HEK293T (cell line): ENCODE data around the gene DUSP5.

Source experiments
- ARNT ChIP-seq: fragments of 450-650 bp; IDR thresholded peaks from 2 replicates; pipeline ENCODE4 v1.6.1; 2017; ENCODE audit warnings: mild to moderate bottlenecking
- BHLHE40 ChIP-seq: fragments of 450-650 bp; IDR thresholded peaks from 2 replicates; pipeline ENCODE4 v1.6.1; 2016; ENCODE audit warnings: mild to moderate bottlenecking, moderate library complexity, borderline replicate concordance
- CTBP1 ChIP-seq: fragments of 450-650 bp; IDR thresholded peaks from 2 replicates; pipeline ENCODE4 v1.6.1; 2016; ENCODE audit warnings: borderline replicate concordance
- ELF4 ChIP-seq: fragments of 450-650 bp; IDR thresholded peaks from 2 replicates; pipeline ENCODE4 v1.6.1; 2017; ENCODE audit warnings: antibody characterized with exemption
- FOXK2 ChIP-seq: fragments of 450-650 bp; IDR thresholded peaks from 2 replicates; pipeline ENCODE4 v1.6.1; 2016; ENCODE audit warnings: mild to moderate bottlenecking
- FOXM1 ChIP-seq: fragments of 450-650 bp; IDR thresholded peaks from 2 replicates; pipeline ENCODE4 v1.6.1; 2017; ENCODE audit warnings: mild to moderate bottlenecking, borderline replicate concordance
- HDGF ChIP-seq: fragments of 450-650 bp; IDR thresholded peaks from 2 replicates; pipeline ENCODE4 v1.6.1; 2017; ENCODE audit warnings: antibody characterized with exemption, borderline replicate concordance
- L3MBTL2 ChIP-seq: fragments of 450-650 bp; conservative IDR thresholded peaks from 2 replicates; pipeline ENCODE4 v1.6.1; 2016; ENCODE audit warnings: mild to moderate bottlenecking
- LEF1 ChIP-seq: fragments of 450-650 bp; IDR thresholded peaks from 2 replicates; pipeline ENCODE4 v1.6.1; 2017; ENCODE audit warnings: mild to moderate bottlenecking, borderline replicate concordance
- PKNOX1 ChIP-seq: fragments of 450-650 bp; IDR thresholded peaks from 2 replicates; pipeline ENCODE4 v1.6.1; 2016
- SP1 ChIP-seq: fragments of 450-650 bp; IDR thresholded peaks from 2 replicates; pipeline ENCODE4 v1.6.1; 2017
- TARDBP ChIP-seq: fragments of 450-650 bp; IDR thresholded peaks from 2 replicates; pipeline ENCODE4 v1.6.1; 2016

- TF ChIP-seq ARNT (no peak), PKNOX1 (no peak), TARDBP (no peak), FOXK2 (no peak), BHLHE40 (no peak), SP1 (no peak), ELF4 (no peak), FOXM1 (no peak), L3MBTL2 (no peak), CTBP1 (no peak), LEF1 (no peak), HDGF (no peak)
Measured at GRCh38 chr10:110531687-110532086, 34.0 kb downstream of the DUSP5 start.
